Measurements from ENCODE around the gene MORN1.

DNA sequence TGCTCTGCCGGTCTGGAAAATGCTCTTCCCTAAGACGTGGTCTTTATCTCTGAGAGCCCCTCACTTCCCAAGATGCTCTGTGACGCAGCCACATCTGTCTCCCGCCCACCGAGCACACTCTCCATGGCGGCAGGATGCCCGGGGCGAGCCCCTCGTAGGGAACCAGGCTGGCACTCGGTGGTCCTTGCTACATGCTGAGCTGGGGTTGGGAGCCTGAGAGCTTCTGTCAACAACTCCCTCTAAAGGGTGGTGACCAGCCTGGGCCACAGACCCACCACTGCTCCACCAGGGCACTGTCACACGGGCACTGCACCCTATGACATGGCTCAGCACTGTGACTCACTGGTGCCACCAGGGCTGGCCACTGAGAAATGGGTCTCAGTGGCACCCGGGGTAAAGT, 18.4 kb upstream of the MORN1 start:
- TF ChIP-seq, protein P1, sequence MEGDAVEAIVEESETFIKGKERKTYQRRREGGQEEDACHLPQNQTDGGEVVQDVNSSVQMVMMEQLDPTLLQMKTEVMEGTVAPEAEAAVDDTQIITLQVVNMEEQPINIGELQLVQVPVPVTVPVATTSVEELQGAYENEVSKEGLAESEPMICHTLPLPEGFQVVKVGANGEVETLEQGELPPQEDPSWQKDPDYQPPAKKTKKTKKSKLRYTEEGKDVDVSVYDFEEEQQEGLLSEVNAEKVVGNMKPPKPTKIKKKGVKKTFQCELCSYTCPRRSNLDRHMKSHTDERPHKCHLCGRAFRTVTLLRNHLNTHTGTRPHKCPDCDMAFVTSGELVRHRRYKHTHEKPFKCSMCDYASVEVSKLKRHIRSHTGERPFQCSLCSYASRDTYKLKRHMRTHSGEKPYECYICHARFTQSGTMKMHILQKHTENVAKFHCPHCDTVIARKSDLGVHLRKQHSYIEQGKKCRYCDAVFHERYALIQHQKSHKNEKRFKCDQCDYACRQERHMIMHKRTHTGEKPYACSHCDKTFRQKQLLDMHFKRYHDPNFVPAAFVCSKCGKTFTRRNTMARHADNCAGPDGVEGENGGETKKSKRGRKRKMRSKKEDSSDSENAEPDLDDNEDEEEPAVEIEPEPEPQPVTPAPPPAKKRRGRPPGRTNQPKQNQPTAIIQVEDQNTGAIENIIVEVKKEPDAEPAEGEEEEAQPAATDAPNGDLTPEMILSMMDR (conservative IDR thresholded peaks at IDR 0.05; ENCODE audit: low read length), result no peak
- TF ChIP-seq EZH2phosphoT487 (IDR thresholded peaks at IDR 0.05; ENCODE audit: borderline replicate concordance), result no peak
